ENCODE data around the gene KIF6.

DNA sequence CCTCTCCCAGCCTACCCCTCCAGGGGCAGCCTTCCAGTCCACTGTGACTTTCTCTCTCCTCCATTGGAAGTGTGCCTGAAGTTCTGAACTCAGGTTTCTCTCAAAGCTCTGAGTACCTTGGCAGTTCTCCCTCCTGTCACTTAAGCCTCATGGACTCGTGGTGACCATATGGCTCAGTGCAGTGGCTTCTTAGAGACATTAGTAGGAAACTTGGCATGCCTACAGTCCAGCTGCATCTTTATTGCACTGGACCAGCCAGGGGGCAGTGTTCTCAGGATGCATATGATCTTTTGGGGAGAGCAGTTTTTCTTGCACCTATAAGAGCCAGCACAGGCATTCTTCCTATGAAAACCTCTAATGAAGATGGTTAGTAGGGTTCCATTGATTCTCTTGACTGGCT, 355.2 kb downstream of the KIF6 start:
- TF ChIP-seq, protein P1, sequence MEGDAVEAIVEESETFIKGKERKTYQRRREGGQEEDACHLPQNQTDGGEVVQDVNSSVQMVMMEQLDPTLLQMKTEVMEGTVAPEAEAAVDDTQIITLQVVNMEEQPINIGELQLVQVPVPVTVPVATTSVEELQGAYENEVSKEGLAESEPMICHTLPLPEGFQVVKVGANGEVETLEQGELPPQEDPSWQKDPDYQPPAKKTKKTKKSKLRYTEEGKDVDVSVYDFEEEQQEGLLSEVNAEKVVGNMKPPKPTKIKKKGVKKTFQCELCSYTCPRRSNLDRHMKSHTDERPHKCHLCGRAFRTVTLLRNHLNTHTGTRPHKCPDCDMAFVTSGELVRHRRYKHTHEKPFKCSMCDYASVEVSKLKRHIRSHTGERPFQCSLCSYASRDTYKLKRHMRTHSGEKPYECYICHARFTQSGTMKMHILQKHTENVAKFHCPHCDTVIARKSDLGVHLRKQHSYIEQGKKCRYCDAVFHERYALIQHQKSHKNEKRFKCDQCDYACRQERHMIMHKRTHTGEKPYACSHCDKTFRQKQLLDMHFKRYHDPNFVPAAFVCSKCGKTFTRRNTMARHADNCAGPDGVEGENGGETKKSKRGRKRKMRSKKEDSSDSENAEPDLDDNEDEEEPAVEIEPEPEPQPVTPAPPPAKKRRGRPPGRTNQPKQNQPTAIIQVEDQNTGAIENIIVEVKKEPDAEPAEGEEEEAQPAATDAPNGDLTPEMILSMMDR (tag by site-specific recombination; IDR thresholded peaks at IDR 0.05) = no peak
- TF ChIP-seq GLI2 (tag by site-specific recombination; IDR thresholded peaks at IDR 0.05; ENCODE audit: borderline replicate concordance, low read depth) (no peak), MEIS1 (CRISPR knock-in tag; IDR thresholded peaks at IDR 0.05; ENCODE audit: borderline replicate concordance) (no peak), ZNF561 (tag by site-specific recombination; IDR thresholded peaks at IDR 0.05; ENCODE audit: borderline replicate concordance) (no peak), ZNF302 (tag by site-specific recombination; IDR thresholded peaks at IDR 0.05; ENCODE audit: low read depth) (no peak), ZNF211 (tag by site-specific recombination; IDR thresholded peaks at IDR 0.05; ENCODE audit: low read depth) (no peak), ZNF335 (tag by site-specific recombination; conservative IDR thresholded peaks at IDR 0.05) (no peak), ZNF112 (tag by site-specific recombination; IDR thresholded peaks at IDR 0.05) (no peak)
- TF ChIP-seq, protein P2, sequence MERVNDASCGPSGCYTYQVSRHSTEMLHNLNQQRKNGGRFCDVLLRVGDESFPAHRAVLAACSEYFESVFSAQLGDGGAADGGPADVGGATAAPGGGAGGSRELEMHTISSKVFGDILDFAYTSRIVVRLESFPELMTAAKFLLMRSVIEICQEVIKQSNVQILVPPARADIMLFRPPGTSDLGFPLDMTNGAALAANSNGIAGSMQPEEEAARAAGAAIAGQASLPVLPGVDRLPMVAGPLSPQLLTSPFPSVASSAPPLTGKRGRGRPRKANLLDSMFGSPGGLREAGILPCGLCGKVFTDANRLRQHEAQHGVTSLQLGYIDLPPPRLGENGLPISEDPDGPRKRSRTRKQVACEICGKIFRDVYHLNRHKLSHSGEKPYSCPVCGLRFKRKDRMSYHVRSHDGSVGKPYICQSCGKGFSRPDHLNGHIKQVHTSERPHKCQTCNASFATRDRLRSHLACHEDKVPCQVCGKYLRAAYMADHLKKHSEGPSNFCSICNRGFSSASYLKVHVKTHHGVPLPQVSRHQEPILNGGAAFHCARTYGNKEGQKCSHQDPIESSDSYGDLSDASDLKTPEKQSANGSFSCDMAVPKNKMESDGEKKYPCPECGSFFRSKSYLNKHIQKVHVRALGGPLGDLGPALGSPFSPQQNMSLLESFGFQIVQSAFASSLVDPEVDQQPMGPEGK (tag by site-specific recombination; IDR thresholded peaks at IDR 0.05) = no peak
- TF ChIP-seq, protein P3, sequence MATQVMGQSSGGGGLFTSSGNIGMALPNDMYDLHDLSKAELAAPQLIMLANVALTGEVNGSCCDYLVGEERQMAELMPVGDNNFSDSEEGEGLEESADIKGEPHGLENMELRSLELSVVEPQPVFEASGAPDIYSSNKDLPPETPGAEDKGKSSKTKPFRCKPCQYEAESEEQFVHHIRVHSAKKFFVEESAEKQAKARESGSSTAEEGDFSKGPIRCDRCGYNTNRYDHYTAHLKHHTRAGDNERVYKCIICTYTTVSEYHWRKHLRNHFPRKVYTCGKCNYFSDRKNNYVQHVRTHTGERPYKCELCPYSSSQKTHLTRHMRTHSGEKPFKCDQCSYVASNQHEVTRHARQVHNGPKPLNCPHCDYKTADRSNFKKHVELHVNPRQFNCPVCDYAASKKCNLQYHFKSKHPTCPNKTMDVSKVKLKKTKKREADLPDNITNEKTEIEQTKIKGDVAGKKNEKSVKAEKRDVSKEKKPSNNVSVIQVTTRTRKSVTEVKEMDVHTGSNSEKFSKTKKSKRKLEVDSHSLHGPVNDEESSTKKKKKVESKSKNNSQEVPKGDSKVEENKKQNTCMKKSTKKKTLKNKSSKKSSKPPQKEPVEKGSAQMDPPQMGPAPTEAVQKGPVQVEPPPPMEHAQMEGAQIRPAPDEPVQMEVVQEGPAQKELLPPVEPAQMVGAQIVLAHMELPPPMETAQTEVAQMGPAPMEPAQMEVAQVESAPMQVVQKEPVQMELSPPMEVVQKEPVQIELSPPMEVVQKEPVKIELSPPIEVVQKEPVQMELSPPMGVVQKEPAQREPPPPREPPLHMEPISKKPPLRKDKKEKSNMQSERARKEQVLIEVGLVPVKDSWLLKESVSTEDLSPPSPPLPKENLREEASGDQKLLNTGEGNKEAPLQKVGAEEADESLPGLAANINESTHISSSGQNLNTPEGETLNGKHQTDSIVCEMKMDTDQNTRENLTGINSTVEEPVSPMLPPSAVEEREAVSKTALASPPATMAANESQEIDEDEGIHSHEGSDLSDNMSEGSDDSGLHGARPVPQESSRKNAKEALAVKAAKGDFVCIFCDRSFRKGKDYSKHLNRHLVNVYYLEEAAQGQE (tag by site-specific recombination; IDR thresholded peaks at IDR 0.05) = no peak
- TF ChIP-seq, protein P4, sequence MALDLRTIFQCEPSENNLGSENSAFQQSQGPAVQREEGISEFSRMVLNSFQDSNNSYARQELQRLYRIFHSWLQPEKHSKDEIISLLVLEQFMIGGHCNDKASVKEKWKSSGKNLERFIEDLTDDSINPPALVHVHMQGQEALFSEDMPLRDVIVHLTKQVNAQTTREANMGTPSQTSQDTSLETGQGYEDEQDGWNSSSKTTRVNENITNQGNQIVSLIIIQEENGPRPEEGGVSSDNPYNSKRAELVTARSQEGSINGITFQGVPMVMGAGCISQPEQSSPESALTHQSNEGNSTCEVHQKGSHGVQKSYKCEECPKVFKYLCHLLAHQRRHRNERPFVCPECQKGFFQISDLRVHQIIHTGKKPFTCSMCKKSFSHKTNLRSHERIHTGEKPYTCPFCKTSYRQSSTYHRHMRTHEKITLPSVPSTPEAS (tag by site-specific recombination; IDR thresholded peaks at IDR 0.05) = no peak
